ENCODE data around the gene SAC3D1. TPM values are rescaled to one million over a fixed set of nuclear protein-coding genes. Genes with fewer than 3 reads are reported as not detected.
"Not testable (repeated sequence)": the region's sequence is repeated elsewhere in the genome, so short reads cannot be mapped to it uniquely, and the experiment has no call there.

Gene SAC3D1
- total and polyA plus RNA-seq, 12 donors: 4.4 to 23.6 (median 10.5) TPM

DNA sequence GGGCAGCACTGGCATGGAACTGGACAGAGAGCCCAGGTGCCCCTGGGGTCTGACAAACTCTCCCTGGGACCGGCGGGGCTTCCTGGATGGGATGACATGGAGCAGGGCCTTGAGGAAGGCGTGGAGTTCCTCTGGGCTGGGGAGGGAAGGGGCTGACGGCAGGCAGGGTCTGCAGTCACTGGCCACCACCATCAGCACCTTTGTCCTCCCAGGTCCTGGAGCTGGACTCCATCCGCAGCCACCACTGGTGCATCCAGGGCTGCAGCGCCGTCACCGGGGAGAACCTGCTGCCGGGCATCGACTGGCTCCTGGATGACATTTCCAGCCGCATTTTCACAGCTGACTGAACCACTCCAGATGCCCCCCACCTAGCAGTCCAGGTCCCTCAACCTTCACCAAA is 19.5 kb upstream of the SAC3D1 start:
- Histone ChIP-seq H3K36me3 (replicated peaks in 1 of 2) (peaks cover 0 to 29% of the 10 kb centered on the region in 2 donors), H3K9me3 (replicated peaks in 1 of 3) (no peaks in the 10 kb centered on the region), H3K27ac (no peak overlapping the region), H3K4me3 (no peak overlapping the region), H3K27me3 (no peaks in the 10 kb centered on the region), H3K4me1 (replicated peaks in 1 of 2) (no peaks in the 10 kb centered on the region)
- no peak for DNase-seq
- intact Hi-C loops (cut with DNase I): loop anchor here in 1 of 2 donors (10.0 kb wide), 1 partner anchor 97 kb away; the partner anchor contains the start of gene PPP2R5B
- WGBS, 4 donors: 93 to 100% (median 98%) methylated on average over 1 to 11 of the region's 11 CpGs
- TF ChIP-seq POLR2A (IDR thresholded peaks at IDR 0.05): no peak
- TF ChIP-seq, protein P1, sequence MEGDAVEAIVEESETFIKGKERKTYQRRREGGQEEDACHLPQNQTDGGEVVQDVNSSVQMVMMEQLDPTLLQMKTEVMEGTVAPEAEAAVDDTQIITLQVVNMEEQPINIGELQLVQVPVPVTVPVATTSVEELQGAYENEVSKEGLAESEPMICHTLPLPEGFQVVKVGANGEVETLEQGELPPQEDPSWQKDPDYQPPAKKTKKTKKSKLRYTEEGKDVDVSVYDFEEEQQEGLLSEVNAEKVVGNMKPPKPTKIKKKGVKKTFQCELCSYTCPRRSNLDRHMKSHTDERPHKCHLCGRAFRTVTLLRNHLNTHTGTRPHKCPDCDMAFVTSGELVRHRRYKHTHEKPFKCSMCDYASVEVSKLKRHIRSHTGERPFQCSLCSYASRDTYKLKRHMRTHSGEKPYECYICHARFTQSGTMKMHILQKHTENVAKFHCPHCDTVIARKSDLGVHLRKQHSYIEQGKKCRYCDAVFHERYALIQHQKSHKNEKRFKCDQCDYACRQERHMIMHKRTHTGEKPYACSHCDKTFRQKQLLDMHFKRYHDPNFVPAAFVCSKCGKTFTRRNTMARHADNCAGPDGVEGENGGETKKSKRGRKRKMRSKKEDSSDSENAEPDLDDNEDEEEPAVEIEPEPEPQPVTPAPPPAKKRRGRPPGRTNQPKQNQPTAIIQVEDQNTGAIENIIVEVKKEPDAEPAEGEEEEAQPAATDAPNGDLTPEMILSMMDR (IDR thresholded peaks at IDR 0.05): no peak

DNA sequence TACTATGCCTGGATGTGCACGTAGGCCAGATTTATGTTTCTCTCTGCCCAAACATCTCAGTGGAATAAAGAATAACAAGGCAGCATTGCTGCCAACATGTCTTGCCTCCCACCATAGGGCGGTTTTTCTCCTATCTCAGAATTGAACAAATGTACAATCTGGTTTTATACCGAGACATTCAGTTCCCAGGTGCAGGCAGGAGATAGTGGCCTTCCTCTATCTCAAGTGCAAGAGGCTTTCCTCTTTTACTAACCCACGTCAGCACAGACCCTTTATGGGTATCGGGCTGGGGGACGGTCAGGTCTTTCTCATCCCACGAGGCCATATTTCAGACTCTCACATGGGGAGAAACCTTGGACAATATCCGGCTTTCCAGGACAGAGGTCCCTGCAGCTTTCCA is 17.5 kb upstream of the SAC3D1 start:
- not testable (repeated sequence) for H3K27ac ChIP-seq; H3K27me3 ChIP-seq; H3K9me3 ChIP-seq (replicated peaks in 1 of 3); DNase-seq; H3K4me3 ChIP-seq; H3K4me1 ChIP-seq (replicated peaks in 1 of 2)
- intact Hi-C loops (cut with DNase I): loop anchor here in 1 of 2 donors (10.0 kb wide), 1 partner anchor 99 kb away; the partner anchor contains the start of gene PPP2R5B
- 68 to 72% (median 70%) methylated on average over 7 to 8 of the region's 8 CpGs for WGBS, 4 donors
- H3K36me3 ChIP-seq (replicated peaks in 1 of 2): peaks cover 0 to 25% of the 10 kb centered on the region in 2 donors

DNA sequence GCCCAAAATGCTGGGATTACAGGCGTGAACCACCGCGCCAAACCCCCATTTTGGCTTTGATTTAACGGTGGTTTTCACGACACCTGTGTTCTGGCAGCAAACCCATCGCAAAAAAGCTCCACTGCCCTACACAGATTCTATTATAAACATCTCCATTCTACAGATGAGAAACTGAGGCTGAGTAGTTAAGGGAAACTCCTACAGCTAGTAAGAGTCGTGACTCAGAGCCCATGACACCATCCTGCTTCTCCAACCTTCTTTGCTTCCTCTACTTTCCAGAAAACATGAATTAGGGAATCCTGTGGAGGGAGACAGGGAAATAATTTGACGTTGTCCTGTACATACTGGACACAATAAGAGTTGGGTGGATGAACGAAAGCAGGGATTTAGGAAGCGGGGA is 14.2 kb upstream of the SAC3D1 start:
- no peak for DNase-seq
- peak overlapping the region in 2 of 4 donors; percentile 53 to 70 for H3K4me3 ChIP-seq
- peak overlapping the region in 3 of 5 donors; percentile 85 to 96 (median 91) for H3K27ac ChIP-seq
- H3K9me3 ChIP-seq (replicated peaks in 1 of 3): no peaks in the 10 kb centered on the region
- TF ChIP-seq, protein P1 (IDR thresholded peaks at IDR 0.05): no peak
- TF ChIP-seq POLR2A (IDR thresholded peaks at IDR 0.05): no peak
- intact Hi-C loops (cut with DNase I): loop anchor here in 1 of 2 donors (10.0 kb wide), 1 partner anchor 102 kb away; the partner anchor contains the start of gene PPP2R5B
- H3K36me3 ChIP-seq (replicated peaks in 1 of 2): peaks cover 0 to 2% of the 10 kb centered on the region in 2 donors
- WGBS, 4 donors: 54 to 67% (median 60%) methylated on average over 10 of the region's 10 CpGs
- H3K27me3 ChIP-seq: no peaks in the 10 kb centered on the region
- H3K4me1 ChIP-seq (replicated peaks in 1 of 2): peaks cover 6 to 16% of the 10 kb centered on the region in 2 donors

DNA sequence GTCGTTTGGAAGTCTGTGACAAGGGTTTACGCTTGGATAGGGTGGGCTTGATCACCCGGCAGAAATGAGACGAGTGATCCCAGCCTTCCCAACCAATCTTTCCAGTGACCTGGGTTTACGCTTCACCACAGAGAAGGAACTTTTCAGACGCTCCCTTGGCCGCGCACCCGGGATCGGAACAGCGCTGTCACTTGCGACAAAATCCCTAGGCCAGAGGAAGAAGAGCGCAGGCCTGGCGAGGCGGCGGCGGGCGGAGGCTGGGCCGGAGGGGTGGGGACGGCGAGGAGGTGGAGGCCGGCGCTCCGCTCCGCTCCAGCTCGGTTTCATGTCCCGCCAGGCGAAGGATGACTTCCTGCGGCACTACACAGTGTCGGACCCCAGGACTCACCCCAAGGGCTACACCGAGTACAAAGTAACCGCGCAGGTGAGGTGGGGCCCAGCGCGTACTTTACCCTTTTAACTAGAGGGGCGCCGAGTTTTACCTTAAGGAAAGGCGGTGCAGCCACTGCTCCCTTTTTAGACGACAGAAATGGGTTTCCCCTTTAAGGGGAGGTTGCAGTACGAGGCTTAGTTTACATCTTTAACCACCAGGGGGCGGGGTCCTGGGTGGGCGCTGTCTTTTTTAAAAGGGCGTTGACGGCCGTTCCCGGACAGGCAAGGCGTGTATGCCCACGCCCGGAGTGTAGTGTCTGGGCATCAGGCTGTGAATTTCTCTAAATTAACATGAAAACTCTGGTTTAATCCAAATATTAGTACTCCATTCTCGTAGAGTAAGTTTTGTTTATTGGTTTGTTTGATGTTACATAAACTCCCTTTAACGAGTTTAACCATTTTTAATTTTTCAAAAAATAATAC is 13.6 kb upstream of the SAC3D1 start, which contains the start of gene SNX15:
Gene SNX15 (plus strand): TSS at position 227 of the 855 bp plus-strand sequence. CDS start 99 bp downstream, at position 326.
- Histone ChIP-seq H3K4me3 (peak within 1 kb of the TSS in 3 of 4 donors; percentile 53 to 70 (median 64)), H3K27ac (peak within 1 kb of the TSS; percentile 75 to 96 (median 85)), H3K4me1 (replicated peaks in 1 of 2) (peaks cover 6 to 16% of the 10 kb centered on the region in 2 donors), H3K36me3 (replicated peaks in 1 of 2) (peaks cover 0 to 7% of the 10 kb centered on the region in 2 donors), H3K9me3 (replicated peaks in 1 of 3) (no peaks in the 10 kb centered on the region), H3K27me3 (no peaks in the 10 kb centered on the region)
- DNase-seq: peak; percentile 91 to 97 (median 95)
- 0 to 1% (median 1%) methylated on average over 22 to 51 of the region's 51 CpGs for WGBS, 4 donors
- intact Hi-C loops (cut with DNase I): loop anchor here in 1 of 2 donors (10.0 kb wide), 1 partner anchor 103 kb away; the partner anchor contains the start of gene PPP2R5B
- TF ChIP-seq, protein P1 (IDR thresholded peaks at IDR 0.05): peak; percentile 68 to 90 (median 78)
- TF ChIP-seq POLR2A (IDR thresholded peaks at IDR 0.05): peak; percentile 71 to 80

Measured in adrenal gland (tissue), 12 donors.